ENCODE results near the gene PRIM2.
"Not testable (repeated sequence)": the region's sequence is repeated elsewhere in the genome, so short reads cannot be mapped to it uniquely, and the experiment has no call there.

- TF ChIP-seq CTCF (IDR thresholded peaks at IDR 0.05; ENCODE audit: poor library complexity); EZH2 (IDR thresholded peaks at IDR 0.05; ENCODE audit: borderline replicate concordance); EZH2phosphoT487 (IDR thresholded peaks at IDR 0.05; ENCODE audit: low read depth, severe bottlenecking, unreplicated experiment): not testable (repeated sequence)
Measured at GRCh38 chr6:57308755-57309154, 8.7 kb upstream of the PRIM2 start.

Data from hepatocyte (in vitro differentiated cells).